Fibroblast of pulmonary artery (primary cell): ENCODE results near the gene SLC12A3.

ENCODE experiments used
- DNase-seq: peaks from one replicate; pipeline ENCODE4 v3.0.0-alpha.2; 2010; ENCODE audit warnings: low read depth
- H3K4me3 ChIP-seq: replicated peaks from 2 replicates; pipeline ENCODE4 v1.5.1; 2011; ENCODE audit warnings: low read depth, mild to moderate bottlenecking, control low read depth, low read length, moderate library complexity
- TF ChIP-seq, protein P1 (sequence below): IDR thresholded peaks from 2 replicates; pipeline ENCODE4 v1.5.1; 2011; ENCODE audit warnings: mild to moderate bottlenecking, control low read depth, low read length, inconsistent platforms; ENCODE audit errors: missing control alignments

SLC12A3 gene

DNA sequence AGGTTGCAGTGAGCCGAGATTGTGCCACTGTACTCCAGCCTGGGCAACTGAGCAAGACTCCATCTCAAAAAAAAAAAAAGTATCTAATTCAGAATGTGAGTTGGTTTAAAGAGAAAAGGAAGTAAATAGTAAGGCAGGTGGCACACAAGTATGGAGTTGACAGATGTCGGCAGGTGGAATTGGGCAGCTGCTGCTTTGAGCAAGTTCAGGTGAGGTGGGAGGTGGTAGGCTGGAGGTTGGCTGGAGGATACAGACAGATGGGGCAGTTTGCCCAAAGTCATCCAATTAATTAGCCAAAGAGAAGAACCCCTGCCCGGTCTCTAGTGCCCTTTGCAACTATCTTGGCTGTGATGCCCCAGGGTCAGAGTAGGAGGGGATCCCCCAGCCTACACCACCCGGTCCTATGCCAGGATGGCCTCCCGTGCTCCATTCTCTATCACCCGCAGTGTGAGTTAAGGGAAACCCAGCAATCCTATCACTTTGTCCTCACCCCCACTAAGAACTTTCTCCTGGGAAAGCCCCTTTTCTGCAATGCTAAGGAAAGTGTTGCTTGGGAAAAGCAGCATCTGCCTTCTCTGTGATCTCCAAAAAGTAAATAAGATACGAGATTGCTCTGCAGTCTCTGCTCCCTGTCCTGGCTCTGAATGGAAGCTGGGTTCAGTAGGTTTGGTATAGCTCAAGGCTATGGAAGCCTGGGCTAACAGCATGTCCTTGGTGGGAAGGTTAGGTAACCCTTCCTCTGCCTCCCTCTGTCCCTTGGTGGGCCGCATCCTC, 32.2 kb downstream of the SLC12A3 start:
- TF ChIP-seq, protein P1, sequence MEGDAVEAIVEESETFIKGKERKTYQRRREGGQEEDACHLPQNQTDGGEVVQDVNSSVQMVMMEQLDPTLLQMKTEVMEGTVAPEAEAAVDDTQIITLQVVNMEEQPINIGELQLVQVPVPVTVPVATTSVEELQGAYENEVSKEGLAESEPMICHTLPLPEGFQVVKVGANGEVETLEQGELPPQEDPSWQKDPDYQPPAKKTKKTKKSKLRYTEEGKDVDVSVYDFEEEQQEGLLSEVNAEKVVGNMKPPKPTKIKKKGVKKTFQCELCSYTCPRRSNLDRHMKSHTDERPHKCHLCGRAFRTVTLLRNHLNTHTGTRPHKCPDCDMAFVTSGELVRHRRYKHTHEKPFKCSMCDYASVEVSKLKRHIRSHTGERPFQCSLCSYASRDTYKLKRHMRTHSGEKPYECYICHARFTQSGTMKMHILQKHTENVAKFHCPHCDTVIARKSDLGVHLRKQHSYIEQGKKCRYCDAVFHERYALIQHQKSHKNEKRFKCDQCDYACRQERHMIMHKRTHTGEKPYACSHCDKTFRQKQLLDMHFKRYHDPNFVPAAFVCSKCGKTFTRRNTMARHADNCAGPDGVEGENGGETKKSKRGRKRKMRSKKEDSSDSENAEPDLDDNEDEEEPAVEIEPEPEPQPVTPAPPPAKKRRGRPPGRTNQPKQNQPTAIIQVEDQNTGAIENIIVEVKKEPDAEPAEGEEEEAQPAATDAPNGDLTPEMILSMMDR: no peak

DNA sequence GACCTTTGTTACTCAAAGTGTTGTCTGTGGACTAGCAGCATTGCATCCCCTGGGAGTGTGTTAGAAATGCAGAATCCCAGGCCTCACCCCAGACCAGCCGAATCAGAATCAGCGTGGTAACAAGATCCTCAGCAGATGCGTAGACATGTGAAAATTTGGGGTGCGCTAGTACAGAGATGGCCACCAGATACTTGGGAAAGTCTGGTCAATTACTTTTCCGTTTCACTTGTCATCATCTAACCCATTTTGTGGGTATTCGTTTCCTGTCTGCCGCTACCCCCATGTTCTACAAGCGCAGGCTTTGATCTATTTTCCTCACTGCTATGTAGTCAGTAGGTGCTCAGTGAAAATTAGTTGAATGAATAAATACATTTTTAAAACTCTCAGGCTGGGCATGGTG, 33.8 kb downstream of the SLC12A3 start:
- no peak for DNase-seq
- no peak overlapping the region for H3K4me3 ChIP-seq
- TF ChIP-seq, protein P1: no peak

More for the DNA sequence above, 32.2 kb downstream of the SLC12A3 start:
- DNase-seq: no peak
- no peak overlapping the region for H3K4me3 ChIP-seq

DNA sequence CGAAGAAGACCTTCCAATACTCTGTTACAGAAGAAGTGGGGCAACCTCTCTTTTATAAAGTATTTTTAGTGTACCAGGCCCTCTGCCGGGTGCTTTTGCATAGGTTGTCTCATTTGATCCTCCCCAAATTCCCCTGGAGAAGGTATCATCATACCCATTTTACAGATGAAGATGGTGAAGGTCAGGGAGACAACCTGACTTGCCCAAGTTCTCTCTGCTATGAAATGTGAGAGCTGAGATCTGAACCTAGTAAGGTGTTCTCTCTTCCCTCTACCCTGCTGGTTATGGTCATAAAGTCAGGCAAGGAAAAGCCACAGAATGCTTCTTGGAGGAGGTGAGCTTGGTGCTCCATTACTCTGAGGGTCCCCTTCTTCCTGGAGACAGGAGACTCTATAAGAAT, 38.9 kb downstream of the SLC12A3 start:
- no peak for DNase-seq
- H3K4me3 ChIP-seq: no peak overlapping the region
- TF ChIP-seq, protein P1: no peak

DNA sequence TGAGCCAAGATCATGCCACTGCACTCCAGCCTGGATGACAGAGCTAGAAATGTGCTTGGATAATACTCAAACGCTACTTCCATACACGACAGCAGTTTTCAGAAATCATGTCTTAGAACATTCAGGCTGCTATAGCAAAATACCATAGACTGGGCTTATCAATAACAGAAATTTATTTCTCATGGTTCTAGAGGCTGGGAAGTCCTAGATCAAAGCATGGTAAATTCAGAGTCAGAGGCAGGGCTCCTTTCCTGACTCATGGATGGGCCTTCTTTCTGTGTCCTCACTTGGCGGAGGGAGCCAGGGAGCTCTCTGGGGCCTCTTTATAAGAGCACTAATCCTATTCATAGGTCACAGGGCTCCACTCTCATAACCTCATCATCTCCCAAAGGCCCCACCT, 42.4 kb downstream of the SLC12A3 start:
- no peak overlapping the region for H3K4me3 ChIP-seq
- TF ChIP-seq, protein P1: no peak
- DNase-seq: no peak

DNA sequence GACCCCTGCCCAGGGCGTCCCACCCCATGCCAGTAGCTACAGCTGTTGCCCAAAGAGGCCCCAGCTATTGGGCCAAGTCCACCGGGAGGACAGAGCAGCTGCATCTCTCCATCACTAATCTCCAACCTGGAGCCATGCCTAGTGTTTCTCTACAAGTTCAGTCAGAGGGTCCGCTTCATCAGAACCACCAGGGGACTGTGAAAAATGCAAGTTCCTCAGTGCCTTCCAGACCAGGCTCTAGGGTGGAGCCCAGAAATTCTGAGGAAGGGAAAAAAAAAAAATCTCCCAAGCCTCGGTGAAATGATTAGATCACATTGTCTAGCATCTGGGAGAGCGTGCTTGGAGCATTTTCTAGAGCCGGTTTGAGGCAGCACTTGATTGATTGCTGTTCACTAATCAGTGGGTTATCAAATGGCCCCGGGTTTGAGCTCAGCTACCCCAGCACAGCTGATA, 44.5 kb downstream of the SLC12A3 start:
- TF ChIP-seq, protein P1: no peak
- H3K4me3 ChIP-seq: no peak overlapping the region
- peak; percentile 18 for DNase-seq

DNA sequence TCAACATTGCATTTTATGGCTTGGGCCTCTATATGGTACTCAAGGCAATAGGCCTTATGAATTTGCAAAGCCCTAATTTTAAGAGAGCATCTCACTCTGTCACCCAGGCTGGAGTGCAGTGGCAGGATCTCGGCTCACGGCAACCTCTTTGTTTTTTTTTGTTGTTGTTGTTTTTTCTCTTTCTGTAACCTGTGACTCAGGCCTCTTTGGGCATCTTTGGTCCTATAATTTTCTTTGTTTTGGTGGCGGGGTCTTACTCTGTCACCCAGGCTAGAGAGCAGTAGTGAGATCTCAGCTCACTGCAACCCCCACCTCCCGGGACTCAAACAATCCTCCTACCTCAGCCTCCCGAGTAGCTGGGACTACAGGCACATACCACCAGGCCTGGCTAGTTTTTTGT, 45.1 kb downstream of the SLC12A3 start:
- TF ChIP-seq, protein P1: no peak
- peak; percentile 17 for DNase-seq
- no peak overlapping the region for H3K4me3 ChIP-seq
